Dermis microvascular lymphatic vessel endothelial cell (primary cell): ENCODE data around the gene RNASE13. TPM values are rescaled to one million over a fixed set of nuclear protein-coding genes. Genes with fewer than 3 reads are reported as not detected.
A peak's percentile ranks its signal among the peaks of the same experiment; 100 is the strongest.
"Not testable (repeated sequence)": the region's sequence is repeated elsewhere in the genome, so short reads cannot be mapped to it uniquely, and the experiment has no call there.

Experiments used
- DNase-seq, 2 donors: peaks; one replicate each; pipeline versions ENCODE4 v3.0.0 to v3.0.0-alpha.2; 2010; ENCODE audit warnings: low read depth in 2 of 2
- total RNA-seq: library from RNA; depleted of rRNA; stranded (reverse); fragments of >200 nt; gene quantifications from 2 replicates; pipeline ENCODE4 v1.2.1, GENCODE V29; 2014

RNASE13 gene
- total RNA-seq, 1 donor from 2014 or later = not detected

DNA sequence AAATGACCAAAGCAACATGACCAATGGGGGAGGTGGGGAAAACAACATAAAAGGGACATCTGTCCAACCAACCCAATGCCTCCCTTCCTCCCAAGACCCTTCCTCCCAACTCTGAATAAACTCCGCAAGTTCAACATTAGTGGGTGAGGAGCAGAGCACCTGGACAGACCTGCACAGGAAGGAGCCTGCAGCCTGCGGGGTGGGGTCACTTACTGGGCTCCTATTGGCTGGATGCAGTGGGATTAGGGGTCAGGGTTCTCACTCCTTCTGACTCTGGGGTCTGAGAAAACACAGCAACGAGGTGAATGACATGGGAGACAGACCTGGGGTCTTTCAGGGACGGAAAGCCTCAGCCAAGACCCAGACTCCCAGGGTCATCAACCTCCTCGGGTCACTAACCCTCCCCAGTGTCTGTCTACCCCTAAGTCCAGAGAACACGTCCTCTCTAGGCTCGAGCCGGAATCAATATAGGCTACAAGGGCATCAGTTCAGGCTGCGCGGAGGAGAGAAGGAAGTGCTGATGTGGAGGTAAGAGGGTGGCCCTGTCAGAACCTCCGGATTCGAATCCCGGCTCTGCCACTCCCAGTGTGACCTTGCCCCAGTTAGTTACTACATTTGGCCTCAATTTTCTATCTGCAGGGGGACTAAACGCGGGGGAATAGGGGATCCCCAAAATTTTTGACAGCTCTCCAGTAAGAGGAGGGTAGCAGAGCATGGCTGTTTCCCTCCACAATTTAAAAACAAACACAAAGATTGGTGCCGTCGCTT, 10.6 kb downstream of the RNASE13 start:
- DNase-seq = no peak

DNA sequence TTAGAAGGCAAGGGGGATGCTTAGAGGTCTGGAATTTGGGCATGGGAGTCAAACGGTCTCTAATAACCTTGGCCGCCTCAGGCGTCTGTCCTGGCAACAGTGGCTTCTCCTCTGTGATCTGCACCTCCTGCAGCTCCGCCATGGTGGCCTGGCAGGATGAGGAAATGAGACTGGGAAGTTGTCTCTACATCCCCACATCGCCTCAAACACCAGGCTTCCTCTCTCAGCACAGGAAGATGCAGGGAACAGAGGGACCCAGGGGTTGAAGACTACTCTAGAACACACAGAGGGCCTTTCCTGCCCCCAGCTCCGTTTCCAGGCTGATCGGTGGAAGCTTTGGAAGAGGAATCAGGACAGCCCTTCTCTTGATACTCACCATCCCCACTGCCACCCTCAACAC, 11.4 kb downstream of the RNASE13 start:
- no peak for DNase-seq

DNA sequence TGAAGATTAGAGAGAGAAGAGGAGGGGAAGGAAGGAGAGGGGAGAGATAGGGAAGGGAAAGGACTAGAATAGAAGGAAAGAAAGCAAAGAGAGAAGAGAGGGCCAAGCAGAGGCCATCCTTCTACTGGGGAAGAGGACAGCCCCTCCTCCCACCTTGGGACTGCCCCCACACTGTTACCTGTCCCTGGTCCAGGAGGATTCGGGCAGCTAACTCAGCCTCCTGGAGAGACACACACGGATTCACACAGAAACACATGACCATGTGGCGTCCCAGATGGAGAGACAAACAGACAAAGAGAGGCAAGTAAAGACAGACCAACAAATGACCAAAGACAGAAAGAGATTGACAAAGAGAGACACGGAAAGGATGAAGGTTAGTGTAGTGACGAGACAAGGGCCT, 11.9 kb downstream of the RNASE13 start:
- no peak for DNase-seq

DNA sequence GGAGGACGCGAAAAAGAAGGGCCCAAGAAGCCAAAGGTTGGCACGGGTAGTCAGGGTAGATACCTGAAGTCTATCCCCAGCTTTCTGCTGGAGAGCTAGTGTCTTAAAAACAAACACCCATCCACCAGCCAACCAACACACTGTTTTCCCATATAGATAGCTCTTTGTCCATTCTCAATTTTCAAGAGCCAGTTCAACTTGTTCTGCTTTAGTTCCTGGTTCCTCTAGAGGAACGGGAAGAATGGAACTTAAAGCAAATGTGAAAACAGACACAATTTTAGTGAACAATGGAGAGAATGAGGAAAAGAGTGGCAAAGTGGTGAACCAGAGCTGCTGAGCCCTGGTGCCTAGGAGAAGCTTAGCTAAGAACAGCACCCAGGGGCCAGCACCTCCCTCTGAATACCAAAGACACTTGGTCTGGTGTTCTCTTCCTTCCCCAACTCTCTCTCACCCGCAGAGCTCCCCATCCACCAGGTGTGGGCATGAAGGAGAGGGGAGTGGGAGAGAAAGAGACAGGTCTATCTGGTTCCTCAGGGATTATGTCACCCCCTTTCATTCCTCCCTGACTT, 13.5 kb downstream of the RNASE13 start:
- no peak for DNase-seq

DNA sequence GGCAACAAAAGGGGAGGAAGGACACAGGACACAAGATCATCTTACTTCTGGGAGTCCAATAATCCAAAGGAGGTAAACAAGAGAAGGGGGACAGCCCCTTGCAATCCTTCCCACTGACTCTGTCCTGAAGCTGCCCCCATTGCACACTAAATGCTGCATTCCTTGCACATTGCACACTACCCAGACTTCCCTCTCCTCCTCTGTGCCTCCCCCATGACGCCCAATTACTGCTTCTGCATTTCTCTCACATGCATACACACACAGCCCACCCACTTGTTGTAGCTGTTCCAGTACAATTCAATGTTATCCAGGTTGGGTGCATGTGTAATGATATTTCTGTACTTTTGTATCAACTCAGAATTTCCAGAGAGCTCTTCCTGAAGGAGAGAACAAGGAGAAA, 15.2 kb downstream of the RNASE13 start:
- no peak for DNase-seq

DNA sequence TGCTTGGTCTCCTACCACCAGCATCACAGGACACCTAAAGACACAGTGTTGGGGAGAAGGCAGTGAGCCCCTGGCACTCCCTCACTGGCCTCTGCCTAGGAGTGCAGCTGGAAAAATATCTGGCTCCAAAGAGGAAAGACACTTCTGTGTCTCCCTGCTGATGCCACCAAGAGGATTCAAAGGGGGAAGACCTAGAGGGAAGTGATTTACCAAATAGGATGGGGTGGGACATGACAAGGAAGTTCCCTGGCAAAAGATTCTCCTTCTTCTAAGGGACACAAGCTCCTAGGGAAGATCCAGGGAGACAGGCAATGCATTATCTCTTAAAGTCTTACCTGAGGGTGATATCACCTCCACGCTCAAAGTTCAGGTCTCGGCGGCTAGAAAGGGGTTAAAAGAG, 15.8 kb downstream of the RNASE13 start:
- DNase-seq = no peak

DNA sequence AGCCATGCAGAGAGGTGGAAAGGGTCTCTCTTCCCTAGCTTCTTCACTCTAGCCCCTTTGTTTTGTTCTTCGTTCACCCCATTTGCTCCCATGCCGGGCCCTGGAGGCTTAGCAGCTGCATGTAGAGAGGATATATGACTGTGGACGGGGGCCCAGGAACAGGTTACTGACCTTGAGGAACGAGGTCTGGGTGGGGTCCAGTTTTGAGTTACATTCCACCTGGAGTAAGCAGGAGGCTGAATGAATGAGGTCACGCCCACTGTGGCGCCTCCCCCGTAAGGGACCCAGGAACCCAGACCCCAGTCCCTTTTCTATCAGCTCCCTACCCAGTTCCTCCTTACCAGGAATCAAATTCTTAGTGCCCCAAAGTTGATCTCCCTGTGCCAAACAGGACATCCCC, 16.3 kb downstream of the RNASE13 start:
- DNase-seq = no peak

DNA sequence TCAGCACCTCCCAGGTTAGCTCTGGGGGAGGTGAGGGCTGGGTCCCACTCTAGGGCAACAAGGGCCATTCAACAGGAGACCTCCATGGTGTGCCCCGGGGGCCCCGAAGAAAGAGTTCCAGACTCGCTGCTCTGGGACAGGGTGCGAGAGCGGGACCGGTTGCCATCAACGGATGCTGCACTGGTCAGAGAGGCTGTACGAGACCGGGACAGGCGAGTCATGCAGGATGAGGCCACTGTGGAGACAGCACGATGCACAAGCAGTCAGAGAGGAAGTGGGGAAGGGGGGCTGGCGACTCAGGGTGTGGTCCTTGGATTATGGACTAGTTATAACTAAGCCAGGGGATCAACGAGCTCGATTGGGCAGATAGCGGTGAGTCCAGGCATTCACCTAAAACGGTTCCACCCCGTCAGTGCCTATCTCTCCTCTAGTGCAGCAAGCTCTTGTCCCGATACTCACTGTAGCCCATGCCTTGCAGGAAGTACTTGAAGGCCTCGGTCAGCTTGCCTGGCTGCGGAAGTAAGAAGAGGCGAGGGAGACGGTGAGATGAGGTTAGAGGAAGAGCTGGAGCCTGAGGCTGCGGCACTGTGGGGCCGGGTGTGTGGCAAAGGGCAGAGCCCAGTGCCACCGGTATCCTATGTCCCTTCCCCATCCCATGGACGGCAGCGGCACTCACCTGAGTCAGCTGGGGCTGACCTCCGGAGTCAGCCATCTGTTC, 16.9 kb downstream of the RNASE13 start:
- no peak for DNase-seq

DNA sequence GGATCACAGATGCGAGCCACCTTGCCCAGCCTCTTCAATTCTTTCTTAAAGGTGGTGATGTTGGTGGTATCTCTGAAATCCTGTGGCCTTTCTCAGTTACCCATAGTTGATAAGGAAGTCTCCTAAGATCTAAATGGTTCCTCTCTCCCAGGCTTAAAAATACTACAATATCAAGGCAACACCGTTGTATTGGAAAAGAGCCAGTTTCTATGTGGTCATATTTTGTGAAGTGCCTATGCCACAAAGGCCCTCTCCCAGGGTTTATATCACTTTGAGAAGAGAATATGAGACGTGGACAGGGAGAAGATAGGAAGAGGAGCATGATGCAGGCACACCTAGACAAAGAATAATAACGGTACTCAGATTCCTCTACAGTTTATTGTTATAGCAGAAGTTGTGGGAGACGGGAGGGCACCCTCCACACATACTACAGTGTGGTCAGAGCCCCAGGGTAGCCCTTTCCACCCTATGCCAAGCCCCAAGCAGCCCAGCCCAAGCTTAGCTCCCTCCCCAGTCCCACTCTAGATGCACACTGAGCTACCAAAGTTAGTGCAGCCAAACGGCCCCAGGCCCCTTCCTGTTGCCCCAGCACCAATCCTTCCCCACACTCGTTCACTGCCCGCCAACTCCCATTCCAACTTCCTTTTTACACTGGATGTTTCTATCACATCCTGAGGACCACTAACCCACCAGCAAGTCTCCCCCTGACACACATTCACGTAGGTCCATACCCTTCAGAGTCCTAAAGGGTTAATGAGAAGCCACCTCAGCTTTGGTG, 18.0 kb downstream of the RNASE13 start:
- no peak for DNase-seq

DNA sequence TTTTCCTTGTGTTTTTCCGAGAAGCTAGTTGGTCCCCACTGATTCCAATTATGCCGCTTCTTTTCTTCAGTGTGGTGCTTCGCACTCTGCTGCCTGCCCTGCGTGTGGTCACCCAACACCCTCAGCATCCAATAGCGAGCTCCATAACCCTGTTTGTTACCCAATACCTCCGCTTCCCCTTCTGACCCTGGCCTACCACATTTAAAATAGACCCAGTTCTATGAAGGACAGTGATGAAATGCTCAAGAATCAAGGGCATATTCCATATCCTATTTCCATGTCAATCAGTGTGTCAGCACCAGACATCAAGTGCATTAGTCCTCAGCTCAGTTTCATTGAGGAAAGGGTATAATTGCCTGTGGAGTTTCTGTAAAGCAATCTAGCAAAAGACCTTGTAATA, 19.3 kb downstream of the RNASE13 start:
- no peak for DNase-seq

DNA sequence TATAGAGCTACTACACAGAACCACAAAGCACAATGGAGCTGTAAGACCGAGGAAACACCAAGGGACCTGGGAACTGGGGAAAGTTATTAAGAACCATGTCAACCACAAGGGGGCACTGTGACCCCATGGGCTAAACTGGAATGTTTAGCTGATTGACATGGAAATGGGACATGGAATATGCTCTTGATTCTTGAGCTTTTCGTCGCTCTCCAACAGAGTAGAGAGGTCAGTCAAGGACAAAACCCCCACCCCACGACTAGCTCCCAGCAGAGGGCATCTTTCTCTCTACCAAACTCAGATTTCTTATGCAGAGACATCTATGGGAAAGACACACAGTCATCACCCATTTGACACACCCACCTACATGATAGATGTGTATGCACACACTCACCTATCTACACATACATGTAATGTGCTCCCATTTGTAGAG, 19.8 kb downstream of the RNASE13 start:
- peak; percentile 76 to 86 for DNase-seq

DNA sequence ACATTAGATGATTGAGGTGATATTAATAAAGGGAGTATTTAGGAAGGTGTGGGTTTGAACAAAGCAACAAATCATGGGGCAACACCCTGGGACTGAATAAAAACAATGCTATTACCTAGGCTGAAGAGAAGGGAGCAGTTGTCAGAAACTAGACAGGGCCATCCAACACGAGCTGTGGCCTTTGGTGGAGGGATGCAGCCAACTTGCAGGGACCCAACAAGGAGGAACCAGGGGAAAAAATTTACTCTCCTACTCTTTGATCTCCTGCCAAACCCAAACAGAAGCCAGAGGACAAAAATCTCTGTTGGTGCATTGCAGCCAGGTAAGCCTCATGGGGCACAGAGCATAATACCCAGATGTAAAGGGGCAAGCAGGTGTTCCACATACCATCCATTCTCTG, 23.5 kb downstream of the RNASE13 start:
- no peak for DNase-seq

DNA sequence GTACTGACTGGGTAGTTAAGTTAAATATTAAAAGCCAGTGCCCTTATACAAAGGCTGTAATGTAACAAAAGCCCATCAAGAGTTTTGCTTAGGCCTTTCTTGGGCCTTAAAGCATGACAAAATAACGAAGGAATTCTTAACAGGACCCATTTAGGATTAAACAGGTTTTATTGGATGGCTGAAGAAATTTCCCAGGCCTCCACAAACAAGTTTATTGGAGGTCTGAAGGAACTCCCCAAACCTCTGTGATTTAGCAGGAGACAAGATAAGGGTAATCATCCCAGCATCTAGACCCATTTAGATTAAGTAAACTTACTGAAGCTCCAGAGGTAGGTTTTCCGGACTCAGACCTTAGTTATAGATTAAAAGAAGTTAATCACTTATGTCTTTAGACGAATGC, 24.9 kb downstream of the RNASE13 start:
- not testable (repeated sequence) for DNase-seq

DNA sequence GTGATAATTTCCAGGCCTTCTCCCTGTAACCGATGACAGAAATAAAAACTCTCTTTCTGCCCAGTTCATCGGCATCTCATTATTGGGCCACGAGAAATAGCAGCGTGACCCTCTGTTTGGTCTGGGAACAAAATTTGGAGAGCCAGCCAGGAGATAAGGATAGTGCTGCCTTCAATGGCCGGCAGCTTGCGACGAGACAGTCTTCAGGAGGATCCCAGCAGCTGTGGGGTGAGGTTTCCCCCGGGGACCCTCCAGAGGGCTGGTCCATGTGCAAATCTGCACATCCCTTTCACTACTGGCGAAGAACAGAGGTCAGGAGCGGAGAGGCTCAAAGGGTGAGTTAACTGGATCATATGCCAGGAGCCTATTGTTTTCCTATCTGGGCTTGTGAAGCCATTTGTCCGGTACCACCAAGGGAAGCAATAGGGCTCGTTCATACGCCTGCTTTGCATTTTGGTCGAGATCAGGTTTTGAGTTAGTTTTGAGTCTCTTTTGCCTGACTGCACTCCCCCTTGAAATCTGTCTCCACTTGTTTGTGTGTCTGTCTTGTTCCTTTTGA, 30.7 kb downstream of the RNASE13 start:
- no peak for DNase-seq

DNA sequence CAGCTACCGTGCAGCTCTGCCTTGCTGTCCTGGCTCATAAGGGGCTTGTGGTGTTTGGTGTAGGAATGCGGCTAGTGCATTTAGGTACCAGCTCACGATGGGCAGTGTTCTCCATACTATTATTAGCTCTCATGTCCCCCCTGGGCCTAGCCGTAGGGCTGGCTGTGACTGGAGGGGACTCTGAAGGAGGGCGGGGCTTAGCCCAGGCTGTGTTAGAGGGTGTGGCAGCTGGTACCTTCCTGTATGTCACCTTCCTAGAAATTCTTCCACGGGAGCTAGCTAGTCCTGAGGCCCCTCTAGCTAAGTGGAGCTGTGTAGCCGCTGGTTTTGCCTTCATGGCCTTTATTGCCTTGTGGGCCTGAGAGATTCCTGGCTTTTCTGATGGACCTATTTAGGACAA, 33.4 kb downstream of the RNASE13 start:
- DNase-seq = no peak

DNA sequence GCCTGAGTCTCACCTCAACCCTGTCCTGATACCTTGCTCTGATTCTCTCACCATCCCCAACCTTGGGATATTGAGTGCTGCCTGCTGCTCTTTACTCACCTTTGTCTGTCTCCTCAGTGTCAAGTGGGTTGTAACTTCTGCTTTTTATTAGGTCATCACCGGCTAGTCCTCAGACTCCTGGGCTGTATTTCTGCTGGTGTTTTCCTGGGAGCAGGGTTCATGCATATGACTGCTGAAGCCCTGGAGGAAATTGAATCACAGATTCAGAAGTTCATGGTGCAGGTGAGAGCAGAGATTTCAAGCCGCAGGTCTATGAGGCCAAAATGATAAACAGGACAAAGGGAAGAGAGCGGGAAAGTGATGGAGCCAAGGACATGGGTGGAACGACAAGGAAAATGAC, 35.0 kb downstream of the RNASE13 start:
- no peak for DNase-seq

DNA sequence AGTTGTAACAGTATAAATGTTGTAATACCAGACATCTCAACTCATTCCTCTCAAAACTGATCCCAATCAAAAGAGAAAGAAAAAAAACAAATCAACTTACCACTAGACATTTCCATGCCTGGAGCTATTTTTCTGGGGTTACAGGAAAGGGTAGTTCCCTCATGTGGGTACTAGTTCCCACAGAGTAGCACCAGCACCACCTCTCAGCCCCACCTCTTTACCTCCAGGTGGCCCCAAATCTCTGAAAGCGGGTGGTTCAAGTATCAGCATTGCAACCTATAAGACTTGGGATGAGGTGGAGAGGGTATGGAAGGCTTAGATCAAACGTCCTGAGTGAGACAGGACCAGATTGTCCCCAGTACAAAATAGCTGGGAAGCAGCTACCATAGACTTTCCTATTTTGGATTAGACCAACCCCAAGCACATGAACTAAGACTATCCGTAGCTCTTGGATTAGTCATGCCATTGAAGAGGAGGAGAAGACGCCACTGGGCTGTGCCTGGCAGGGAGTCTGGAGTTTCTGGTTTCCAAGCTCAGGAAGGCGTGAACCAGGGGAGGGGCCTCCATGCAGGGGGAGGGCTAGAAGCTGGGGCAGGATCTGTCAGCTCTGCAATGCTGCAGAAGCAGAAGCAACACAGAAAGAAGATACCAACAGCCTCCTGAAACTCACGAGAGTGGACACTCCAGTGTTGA, 35.8 kb downstream of the RNASE13 start, which contains the start of gene SLC39A2:
SLC39A2 (plus strand) TSS at position 620 of the 693 bp plus-strand sequence. CDS start 154 bp downstream, outside the sequence.
- no peak for DNase-seq

DNA sequence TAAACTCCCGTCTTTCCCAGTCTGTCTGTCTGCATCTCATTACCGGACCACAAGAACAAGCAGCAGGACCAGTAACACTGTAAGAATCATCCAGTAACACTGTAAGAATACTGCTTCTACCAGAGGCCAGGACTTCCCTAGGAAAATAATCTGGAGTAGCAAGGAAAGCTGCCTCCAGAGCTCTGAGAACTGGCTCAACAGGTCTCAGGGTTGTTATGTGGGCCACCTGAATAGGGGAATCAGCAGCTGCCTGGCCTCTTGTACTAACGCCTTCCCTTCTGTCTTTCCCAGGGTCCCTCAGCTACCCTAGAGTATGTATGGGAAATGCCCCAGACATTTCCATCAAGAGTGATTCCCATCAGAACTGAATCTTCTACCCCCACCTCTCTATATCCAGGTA, 36.5 kb downstream of the RNASE13 start:
- DNase-seq = no peak

DNA sequence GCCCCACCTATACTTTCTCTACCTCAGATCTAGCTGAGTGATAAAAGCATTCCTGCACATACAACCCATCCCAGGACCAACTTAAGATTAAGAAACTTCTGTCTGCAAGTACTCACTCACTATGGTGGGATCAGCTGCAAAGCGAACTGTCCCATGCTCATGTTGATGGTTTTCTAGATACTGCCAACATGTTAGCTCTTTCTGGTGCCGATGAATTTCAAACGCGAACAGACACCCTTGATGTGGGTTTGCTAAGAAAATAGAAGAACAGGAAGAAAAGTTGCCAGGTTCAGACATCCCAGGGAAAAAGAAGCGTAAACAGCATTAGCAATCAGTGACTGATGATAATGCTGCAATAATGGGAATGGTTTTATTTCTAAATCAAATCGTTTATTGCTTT, 37.0 kb downstream of the RNASE13 start:
- DNase-seq = no peak

DNA sequence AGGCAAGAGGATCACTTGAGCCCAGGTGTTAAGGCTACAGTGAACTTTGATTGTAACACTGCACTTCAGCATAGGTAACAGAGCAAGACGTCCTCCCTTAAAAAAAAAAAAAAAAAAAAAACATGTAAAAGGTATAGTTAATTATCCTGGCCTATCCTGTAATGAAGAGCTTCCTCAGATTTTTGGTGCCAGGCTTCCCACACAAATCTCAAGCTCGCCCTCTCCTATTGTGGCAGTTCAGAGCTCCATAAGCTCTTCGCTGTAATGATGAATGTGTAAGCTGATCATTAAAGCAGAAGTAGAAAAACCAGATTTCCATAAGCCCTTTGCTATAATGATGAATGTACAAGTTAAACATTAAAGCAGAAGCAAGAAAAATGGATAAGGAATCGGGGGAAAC, 37.5 kb downstream of the RNASE13 start:
- no peak for DNase-seq

DNA sequence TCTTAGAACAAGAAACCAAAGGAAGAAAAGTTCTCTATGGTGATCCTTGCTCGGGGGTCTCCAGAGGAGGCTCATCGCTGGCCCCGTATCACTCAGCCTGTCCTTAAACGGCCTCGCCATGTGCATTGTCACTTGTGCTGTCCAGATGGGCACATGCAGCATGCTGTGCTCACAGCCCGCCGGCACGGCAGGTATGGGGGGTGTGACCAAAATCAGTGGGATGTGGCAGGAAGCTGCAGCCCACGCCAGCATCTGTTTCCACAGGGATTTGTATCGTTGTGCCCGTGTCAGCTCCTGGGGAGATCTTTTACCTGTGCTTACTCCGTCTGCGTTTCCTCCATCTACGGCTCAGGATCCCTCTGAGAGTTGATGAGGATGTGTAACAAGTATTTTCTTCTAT, 38.1 kb downstream of the RNASE13 start:
- no peak for DNase-seq
